Activated CD4-positive, CD25-positive, alpha-beta regulatory T cell treated with anti-CD3 and anti-CD28 coated beads, Interleukin-2, amount 50 U/mL, for 24 hours (primary cell): ENCODE data around the gene MRPL40.

Experiments
- ATAC-seq, 2 donors: fragments of 150-1000 bp; cut with Tn5 transposase; one replicate each; pipeline ENCODE4 v1.10.0; 2021; ENCODE audit warnings: mild to moderate bottlenecking in 1 of 2, moderate library complexity in 1 of 2

The MRPL40 gene

GRCh38 chr22:19463491-19464469, 31.4 kb downstream of the MRPL40 start:
- no peak for ATAC-seq

- no peak for ATAC-seq
These were observed 32.2 kb downstream of the MRPL40 start for GRCh38 chr22:19464546-19464945.

GRCh38 chr22:19464975-19465374, 32.6 kb downstream of the MRPL40 start:
- no peak for ATAC-seq

GRCh38 chr22:19466126-19466716, 33.9 kb downstream of the MRPL40 start:
- ATAC-seq = no peak

GRCh38 chr22:19466848-19467752, 34.8 kb downstream of the MRPL40 start:
- ATAC-seq = no peak

GRCh38 chr22:19467912-19468311, 35.6 kb downstream of the MRPL40 start:
- no peak for ATAC-seq

- ATAC-seq = no peak
These were observed 37.1 kb downstream of the MRPL40 start for GRCh38 chr22:19469421-19469820.

GRCh38 chr22:19470010-19470409, 37.7 kb downstream of the MRPL40 start:
- no peak for ATAC-seq

GRCh38 chr22:19471572-19471971, 39.2 kb downstream of the MRPL40 start:
- no peak for ATAC-seq

- ATAC-seq = no peak
These were observed 39.9 kb downstream of the MRPL40 start for GRCh38 chr22:19472233-19472632.

GRCh38 chr22:19473578-19473977, 41.2 kb downstream of the MRPL40 start:
- no peak for ATAC-seq

- no peak for ATAC-seq
These were observed 43.7 kb downstream of the MRPL40 start for GRCh38 chr22:19476023-19476422.

GRCh38 chr22:19477321-19478044, 45.1 kb downstream of the MRPL40 start:
- no peak for ATAC-seq

GRCh38 chr22:19478045-19478900, 45.9 kb downstream of the MRPL40 start:
- no peak for ATAC-seq

- peak; percentile 54 to 60 for ATAC-seq
These were observed 46.6 kb downstream of the MRPL40 start, which contains the start of gene UFD1 for GRCh38 chr22:19478901-19479354. TSS of gene UFD1 (minus strand) at chr22:19479193. CDS start at chr22:19479085, 108 bp downstream.

- peak; percentile 93 for ATAC-seq
These were observed 47.2 kb downstream of the MRPL40 start, which contains the start of gene CDC45 for GRCh38 chr22:19479355-19480172. TSS of gene CDC45 (plus strand) at chr22:19479920. CDS start at chr22:19479969, 49 bp downstream.

- no peak for ATAC-seq
These were observed 47.8 kb downstream of the MRPL40 start for GRCh38 chr22:19480173-19480568.

- ATAC-seq = no peak
These were observed 48.4 kb downstream of the MRPL40 start for GRCh38 chr22:19480789-19481188.

- ATAC-seq = no peak
These were observed 50.0 kb downstream of the MRPL40 start for GRCh38 chr22:19482297-19482696.
